Activated naive CD4-positive, alpha-beta T cell treated with Interleukin-2 at 50 U/mL for 16 hours (primary cell): ENCODE results near the gene NUP54.

Experiments used
- DNase-seq: peaks from one replicate; pipeline ENCODE4 v3.0.0-alpha.2; 2020

The NUP54 gene

DNA sequence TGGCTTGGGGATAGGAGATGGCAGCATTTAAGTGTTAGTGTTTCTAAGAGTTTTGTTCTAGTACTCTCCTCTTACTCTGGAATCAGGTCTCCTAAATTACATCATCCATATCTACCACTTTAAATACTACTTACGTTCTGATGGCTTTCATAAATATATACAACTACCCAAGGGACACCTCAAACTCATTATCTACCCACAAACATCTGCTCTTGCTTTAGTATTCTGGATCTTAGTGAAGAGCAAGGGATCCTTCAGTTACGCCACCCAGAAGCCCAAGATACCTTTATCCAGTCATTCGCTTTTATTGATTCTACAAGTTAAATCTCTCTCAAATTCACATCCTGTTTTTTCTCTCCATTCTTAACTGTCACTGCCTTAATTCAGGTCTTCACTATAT, 7.0 kb downstream of the NUP54 start:
- no peak for DNase-seq

DNA sequence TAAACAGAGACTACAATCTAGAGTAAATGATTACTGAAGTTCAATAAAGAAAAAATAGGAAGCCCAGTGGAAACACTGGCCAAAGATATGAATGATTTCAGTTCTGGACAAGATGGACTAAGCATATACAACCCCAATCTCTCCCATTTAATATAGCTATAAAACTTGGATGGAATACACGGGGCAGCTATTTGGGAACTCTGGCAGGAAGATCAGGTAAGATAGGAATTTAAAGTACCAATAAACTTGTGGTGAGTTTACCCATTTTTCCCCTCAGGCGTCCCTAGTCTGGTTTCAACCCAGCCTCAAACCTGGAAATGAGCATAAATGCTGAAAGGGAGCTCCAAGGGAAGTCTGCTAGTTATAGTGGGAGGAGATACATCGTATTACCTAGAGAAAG, 20.4 kb downstream of the NUP54 start:
- no peak for DNase-seq

- DNase-seq: no peak
These were observed 22.4 kb downstream of the NUP54 start for GRCh38 chr4:76125816-76126215.

DNA sequence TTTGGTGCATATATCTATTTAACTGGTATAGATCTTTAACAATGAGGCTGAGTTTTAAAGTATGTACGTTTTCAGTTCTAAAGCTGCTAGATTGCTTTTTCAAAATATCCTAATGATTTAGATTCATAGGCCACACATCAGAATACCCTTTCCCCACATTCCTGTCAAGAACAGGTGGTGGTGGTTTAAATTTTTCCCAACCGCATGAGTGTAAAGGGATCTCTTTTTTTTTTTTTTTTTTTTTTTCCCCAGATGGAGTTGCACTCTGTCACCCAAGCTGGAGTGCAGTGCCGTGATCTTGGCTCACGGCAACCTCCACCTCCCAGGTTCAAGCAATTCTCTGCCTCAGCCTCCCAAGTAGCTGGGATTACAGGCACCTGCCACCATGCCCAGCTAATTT, 28.0 kb downstream of the NUP54 start:
- no peak for DNase-seq

GRCh38 chr4:76117536-76117935, 30.7 kb downstream of the NUP54 start:
- no peak for DNase-seq

DNA sequence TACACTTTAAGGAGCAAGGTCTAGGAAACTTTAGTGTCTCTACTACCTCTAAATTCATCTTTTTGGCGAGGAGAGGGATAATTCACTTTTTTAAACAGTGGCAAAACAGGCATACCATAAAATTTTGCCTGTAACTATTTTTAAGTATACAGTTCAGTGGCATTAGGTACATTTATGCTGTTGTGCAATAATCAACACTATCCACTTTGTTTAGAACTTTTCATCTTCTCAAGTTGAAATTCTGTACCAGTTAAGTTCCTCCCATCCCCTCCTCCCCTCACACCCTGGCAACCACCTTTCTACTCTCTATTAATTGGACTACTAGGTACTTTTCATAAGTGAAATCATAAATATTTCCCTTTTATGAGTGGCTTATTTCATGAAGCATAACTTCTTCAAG, 31.4 kb downstream of the NUP54 start:
- no peak for DNase-seq

DNA sequence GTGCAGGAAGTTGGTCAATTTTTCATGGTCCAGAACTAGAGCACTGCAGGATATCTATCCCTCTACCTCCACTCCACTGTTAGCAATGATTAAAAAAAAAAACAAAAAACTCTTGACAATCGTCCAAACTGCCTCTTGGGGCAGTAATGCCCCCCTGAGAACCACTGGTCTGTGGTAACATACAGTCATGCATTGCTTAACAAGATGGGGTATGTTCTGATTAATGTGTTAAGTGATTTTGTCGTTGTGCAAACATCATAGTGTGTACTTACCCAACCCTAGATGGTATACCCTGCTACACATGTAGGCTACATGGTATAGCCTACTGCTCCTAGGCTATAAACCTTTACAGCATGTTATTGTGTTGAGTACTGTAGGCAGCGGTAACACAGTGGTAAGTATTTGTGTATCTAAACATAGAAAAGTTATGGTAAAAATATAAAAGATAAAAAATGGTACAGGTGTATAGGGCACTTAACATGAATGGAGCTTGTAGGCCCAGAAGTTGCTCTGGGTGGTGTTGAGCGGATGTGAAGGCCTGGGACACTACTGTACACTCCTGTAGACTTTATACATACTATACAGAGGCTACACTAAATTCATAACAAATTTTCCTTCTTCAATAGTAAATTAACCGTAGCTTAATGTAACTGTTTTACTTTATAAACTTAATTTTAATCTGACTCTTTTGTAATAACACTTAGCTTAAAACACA, 39.6 kb downstream of the NUP54 start:
- no peak for DNase-seq

- no peak for DNase-seq
These were observed 41.8 kb downstream of the NUP54 start for GRCh38 chr4:76106442-76106841.

- DNase-seq: no peak
These were observed 42.5 kb downstream of the NUP54 start for GRCh38 chr4:76105652-76106051.

DNA sequence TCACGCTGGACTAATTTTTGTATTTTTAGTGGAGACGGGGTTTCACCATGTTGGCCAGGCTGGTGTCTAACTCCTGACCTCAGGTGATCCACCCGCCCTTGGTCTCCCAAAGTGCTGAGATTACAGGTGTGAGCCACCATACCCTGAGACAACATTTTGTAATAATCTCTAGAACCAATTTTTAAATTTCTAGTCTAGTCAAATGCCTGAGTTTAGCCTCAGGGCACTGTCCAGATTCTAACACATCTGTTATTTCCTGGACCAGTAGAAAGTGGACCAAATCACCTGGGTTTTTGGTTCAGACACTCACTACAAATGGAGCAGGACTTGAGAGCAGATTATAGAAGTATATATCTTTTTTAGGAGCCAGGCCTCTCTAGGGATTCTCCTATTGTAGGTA, 52.1 kb downstream of the NUP54 start:
- no peak for DNase-seq

DNA sequence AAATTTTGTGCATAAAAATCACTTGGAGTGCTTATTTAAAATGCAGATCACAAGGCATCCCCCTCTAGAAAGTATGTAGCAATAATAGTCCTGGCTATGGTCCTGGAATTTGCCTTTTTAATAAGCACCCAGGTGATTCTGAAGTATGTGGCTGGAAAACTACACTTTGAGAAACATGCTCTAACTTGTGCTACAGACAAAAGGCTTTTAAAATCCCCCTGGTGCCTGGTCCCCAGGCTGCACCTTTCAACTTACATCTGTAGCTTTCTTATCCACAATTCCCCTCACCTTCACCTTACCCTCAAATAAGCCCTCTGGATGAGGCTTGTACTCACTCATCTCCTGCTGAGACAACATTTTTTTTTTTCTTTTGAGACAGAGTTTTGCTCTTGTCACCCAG, 52.6 kb downstream of the NUP54 start:
- DNase-seq: no peak

DNA sequence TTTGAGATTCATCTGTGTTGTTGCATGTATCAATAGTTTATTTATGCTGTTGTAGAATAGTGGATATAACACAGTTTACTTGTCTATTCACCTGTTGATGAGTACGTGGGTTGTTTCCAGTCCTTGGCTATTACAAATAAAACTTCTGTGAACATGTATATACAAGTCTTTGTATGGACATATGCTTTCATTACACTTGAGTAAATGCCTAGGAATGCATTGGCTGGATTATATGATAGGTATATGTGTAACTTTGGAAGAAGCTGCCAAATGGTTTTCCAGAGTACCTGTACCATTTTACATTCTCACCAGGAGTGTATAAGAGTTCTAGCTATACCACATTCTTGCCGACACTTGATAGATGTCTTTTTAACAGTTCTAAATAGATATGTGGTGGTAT, 57.1 kb downstream of the NUP54 start:
- DNase-seq: no peak

DNA sequence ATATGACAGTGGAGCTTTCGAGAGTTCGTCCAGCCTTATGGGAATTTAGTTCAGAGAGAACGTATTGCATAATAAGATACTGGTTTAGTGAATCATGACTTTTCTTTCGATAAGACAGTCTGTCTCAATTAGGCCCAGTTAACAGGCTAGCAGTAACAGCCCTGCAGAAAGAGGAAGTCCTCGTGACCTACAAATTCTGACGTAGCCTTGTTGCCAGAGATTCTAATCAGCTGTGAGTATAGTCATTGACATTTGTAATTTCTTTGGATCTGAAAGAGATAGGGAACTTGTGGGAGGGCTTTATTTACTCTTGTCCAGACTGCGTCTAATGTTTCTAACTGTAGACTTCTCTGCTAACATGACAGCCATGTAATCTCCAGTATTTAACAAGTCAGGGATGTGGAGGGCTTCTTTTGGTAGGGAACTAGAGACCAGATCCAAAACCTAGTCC, 57.9 kb downstream of the NUP54 start:
- no peak for DNase-seq

DNA sequence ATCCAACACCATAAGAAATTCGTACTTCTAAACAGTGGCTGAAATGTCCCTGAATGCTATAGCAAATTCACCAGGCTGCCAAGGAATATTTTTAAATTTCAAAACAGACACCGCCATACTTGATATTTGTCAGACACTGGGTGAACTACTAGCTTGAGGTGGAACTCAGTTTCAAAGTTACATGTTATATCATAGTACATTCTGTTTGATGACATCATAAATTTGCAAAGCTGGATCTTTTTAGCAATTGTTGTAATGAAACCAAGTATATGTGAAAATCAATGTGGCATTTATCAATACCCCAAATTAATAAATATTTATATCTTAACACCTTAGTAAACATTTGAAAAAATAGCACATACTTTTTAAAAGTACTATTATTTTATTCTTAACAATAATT, 59.5 kb downstream of the NUP54 start:
- DNase-seq: no peak

- no peak for DNase-seq
These were observed 61.0 kb downstream of the NUP54 start for GRCh38 chr4:76087007-76087769.

DNA sequence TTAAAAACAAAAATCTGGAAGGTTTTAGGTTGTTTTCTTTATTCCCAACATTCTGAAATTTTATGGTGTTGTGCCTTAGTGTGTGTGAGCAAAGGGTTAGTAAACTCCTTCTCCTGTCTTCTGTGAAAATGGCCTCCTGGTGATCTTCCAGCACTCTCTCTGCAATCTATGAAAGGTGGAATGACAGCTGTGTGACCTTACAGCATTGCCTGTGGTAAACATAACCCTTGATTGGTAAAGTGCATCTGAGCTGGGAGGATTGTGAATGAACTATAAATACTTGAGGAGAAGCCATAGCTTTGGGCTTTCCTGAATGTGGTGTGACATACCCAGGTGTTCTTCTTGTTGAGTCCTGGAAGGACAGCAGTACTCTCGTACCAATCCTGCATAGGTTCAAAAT, 63.7 kb downstream of the NUP54 start:
- no peak for DNase-seq

- DNase-seq: no peak
These were observed 64.7 kb downstream of the NUP54 start for GRCh38 chr4:76083386-76083988.

DNA sequence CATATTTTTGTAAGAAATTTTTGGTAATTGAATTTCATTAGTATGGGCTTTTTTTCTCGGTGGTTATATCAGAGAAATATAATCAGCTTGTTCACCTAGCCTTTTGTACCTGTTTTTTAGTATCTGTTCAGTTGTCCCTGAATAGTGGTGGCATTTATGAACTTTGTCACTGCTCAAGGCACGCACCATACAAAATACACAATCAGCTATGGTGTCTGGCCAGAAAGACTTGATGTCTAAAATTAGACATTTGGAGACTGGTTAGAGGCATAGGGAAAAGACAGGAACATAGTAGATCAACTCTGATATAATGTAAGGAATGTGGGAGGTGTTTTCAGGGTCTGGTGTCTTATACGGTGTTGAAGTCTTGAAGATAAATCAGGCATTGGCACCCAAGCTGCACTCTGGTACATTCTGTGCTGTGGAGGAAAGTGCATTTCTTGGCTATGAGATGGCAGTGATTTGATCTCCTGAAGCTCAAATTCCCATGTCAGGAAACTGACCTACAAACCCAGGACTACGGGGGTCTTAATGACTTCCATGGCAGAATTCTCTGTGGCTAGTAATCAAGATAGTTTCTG, 70.1 kb downstream of the NUP54 start:
- DNase-seq: no peak

DNA sequence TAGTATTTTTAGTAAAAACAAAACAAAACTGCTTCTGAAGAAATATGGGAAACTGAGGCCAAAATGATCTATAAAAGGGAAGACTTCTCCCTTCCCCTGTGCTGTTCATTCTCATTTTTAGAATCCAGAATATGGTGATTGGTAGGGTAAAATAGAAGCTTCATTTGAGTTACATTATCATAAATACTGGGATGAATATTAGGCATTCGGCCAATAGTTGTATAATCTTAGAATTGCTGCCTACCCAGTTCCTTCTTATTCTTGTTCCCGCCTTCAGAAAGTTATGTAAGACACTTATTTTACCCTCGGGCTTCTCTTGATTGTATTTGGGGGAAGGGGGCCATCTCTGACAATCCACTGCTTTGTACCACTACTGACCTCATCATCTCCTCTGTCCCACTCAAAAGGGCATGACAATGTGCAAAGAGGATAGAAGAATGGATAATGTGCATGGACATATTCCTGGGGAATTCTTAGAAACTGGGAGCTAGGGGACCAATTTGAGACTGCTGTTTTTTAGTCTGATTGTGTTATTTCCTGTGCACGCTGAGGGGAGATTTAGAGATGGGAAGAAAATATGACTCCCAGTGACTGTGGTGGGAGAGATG, 73.1 kb downstream of the NUP54 start:
- no peak for DNase-seq

- no peak for DNase-seq
These were observed 73.7 kb downstream of the NUP54 start, which contains the start of gene ART3 for GRCh38 chr4:76074468-76074867. TSS of gene ART3 (plus strand) at chr4:76074709. CDS start at chr4:76075890, 1,181 bp downstream.

- DNase-seq: no peak
These were observed 75.4 kb downstream of the NUP54 start for GRCh38 chr4:76072760-76073159.

- DNase-seq: peak; percentile 73
These were observed 80.4 kb downstream of the NUP54 start for GRCh38 chr4:76067652-76068286.

DNA sequence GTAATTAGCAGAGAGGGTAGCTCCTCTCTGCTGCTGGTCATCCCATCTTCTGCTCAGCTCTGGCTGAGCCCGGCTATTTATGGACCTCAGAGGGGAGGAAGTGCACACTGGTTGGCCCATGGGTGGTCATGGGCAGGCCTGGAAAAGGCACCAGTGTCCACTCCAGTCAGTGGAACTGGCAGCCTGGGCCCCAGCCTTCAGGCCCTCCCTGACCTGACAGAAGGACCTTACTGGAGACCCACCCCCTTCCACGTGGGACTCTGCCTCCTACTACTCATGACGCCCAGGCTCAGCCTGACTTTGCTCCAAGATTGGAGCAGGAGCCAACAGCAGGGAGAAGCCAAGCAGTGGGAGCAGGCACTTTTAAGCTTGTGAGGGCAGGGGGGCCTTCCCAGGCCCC, 81.7 kb downstream of the NUP54 start:
- DNase-seq: no peak
